CD14-positive monocyte (primary cell): ENCODE measurements around the gene PSME3. TPM values are rescaled to one million over a fixed set of nuclear protein-coding genes. Genes with fewer than 3 reads are reported as not detected.

Experiments
- DNase-seq, 3 donors: peaks; one replicate each; pipeline ENCODE4 v3.0.0-alpha.2; 2011 to 2022
- H2AFZ ChIP-seq: 2 replicates; pipeline ENCODE4 v1.6.0; 2012; ENCODE audit warnings: mild to moderate bottlenecking, low read depth, low read length, inconsistent platforms; ENCODE audit not compliant: insufficient read depth, poor library complexity, severe bottlenecking
- H3K27ac ChIP-seq, 2 donors: 1 replicate in 1 of 2; 2 replicates in 1 of 2; pipeline ENCODE4 v1.5.1; 2012 to 2013; ENCODE audit warnings: low read length in 2 of 2, control low read depth in 1 of 2, inconsistent platforms in 1 of 2, low read depth in 1 of 2, mild to moderate bottlenecking in 1 of 2
- H3K27me3 ChIP-seq, 2 donors: one replicate each; pipeline versions ENCODE4 v1.6.0 to v1.6.1; 2011 to 2013; ENCODE audit warnings: low read length in 2 of 2; ENCODE audit not compliant: control insufficient read depth in 2 of 2, insufficient read depth in 2 of 2
- H3K36me3 ChIP-seq, 2 donors: replicated peaks in 1 of 2; 1 replicate in 1 of 2; 2 replicates in 1 of 2; pipeline versions ENCODE4 v1.5.1 to v1.6.1; 2012 to 2013; ENCODE audit warnings: low read length in 2 of 2, control low read depth in 1 of 2, inconsistent platforms in 1 of 2, mild to moderate bottlenecking in 1 of 2; ENCODE audit not compliant: insufficient read depth in 2 of 2, control insufficient read depth in 1 of 2
- H3K4me1 ChIP-seq, 2 donors: 1 replicate in 1 of 2; 2 replicates in 1 of 2; pipeline versions ENCODE4 v1.5.1 to v1.6.1; 2012 to 2013; ENCODE audit warnings: low read length in 2 of 2, control low read depth in 1 of 2, inconsistent platforms in 1 of 2, mild to moderate bottlenecking in 1 of 2, moderate library complexity in 1 of 2; ENCODE audit not compliant: insufficient read depth in 2 of 2, control insufficient read depth in 1 of 2
- H3K4me2 ChIP-seq: replicated peaks from 2 replicates; pipeline ENCODE3; 2012; ENCODE audit warnings: low read length, moderate library complexity, mild to moderate bottlenecking; ENCODE audit not compliant: poor library complexity, severe bottlenecking; ENCODE audit errors: extremely low read depth
- H3K4me3 ChIP-seq, 3 experiments: fragments of 200-600 bp in 1 of 3; sonication (generic) in 1 of 3; replicated peaks in 1 of 3; 1 replicate in 2 of 3; 2 replicates in 1 of 3; pipeline ENCODE4 v1.5.1; 2011 to 2013; ENCODE audit warnings: low read length in 3 of 3, mild to moderate bottlenecking in 3 of 3, control low read depth in 2 of 3, low read depth in 2 of 3, inconsistent platforms in 1 of 3, moderate library complexity in 1 of 3
- H3K79me2 ChIP-seq: 2 replicates; pipeline ENCODE4 v1.6.0; 2012; ENCODE audit warnings: mild to moderate bottlenecking, control low read depth, inconsistent platforms, low read length, moderate library complexity; ENCODE audit not compliant: insufficient read depth
- H3K9ac ChIP-seq: 2 replicates; pipeline ENCODE4 v1.6.0; 2017; ENCODE audit warnings: low read length, mild to moderate bottlenecking; ENCODE audit not compliant: insufficient read depth, poor library complexity, severe bottlenecking
- H3K9me3 ChIP-seq, 2 donors: replicated peaks in 1 of 2; 1 replicate in 1 of 2; 2 replicates in 1 of 2; pipeline versions ENCODE4 v1.5.1 to v1.6.1; 2012 to 2013; ENCODE audit warnings: low read length in 2 of 2, control low read depth in 1 of 2; ENCODE audit not compliant: control insufficient read depth in 1 of 2, insufficient read depth in 1 of 2
- H4K20me1 ChIP-seq: 2 replicates; pipeline ENCODE4 v1.6.0; 2012; ENCODE audit warnings: mild to moderate bottlenecking, low read length, control low read depth, moderate library complexity; ENCODE audit not compliant: insufficient read depth
- H3K27ac Mint-ChIP-seq, 7 donors: one replicate each; pipeline ENCODE4 v1.8.0; 2020; ENCODE audit warnings: mild to moderate bottlenecking in 7 of 7, mixed read lengths in 7 of 7, moderate library complexity in 6 of 7, inconsistent platforms in 2 of 7
- H3K27me3 Mint-ChIP-seq, 3 donors: one replicate each; pipeline ENCODE4 v1.8.0; 2021 to 2022; ENCODE audit warnings: low read depth in 3 of 3, mild to moderate bottlenecking in 3 of 3, mixed read lengths in 3 of 3, moderate library complexity in 3 of 3, inconsistent platforms in 1 of 3
- H3K36me3 Mint-ChIP-seq, 2 donors: one replicate each; pipeline ENCODE4 v1.8.0; 2020; ENCODE audit warnings: mixed read lengths in 2 of 2, inconsistent platforms in 1 of 2, mild to moderate bottlenecking in 1 of 2
- H3K4me1 Mint-ChIP-seq: one replicate; pipeline ENCODE4 v1.8.0; 2020; ENCODE audit warnings: mild to moderate bottlenecking, mixed read lengths
- H3K4me3 Mint-ChIP-seq, 2 donors: one replicate each; pipeline ENCODE4 v1.8.0; 2020; ENCODE audit warnings: mild to moderate bottlenecking in 2 of 2, mixed read lengths in 2 of 2, moderate library complexity in 1 of 2
- H3K9me3 Mint-ChIP-seq, 7 donors: one replicate each; pipeline ENCODE4 v1.8.0; 2020 to 2022; ENCODE audit warnings: mixed read lengths in 7 of 7, mild to moderate bottlenecking in 6 of 7, moderate library complexity in 6 of 7, inconsistent platforms in 2 of 7
- CTCF ChIP-seq: fragments of 200-600 bp; IDR thresholded peaks from one replicate; pipeline ENCODE4 v1.8.0; 2022; ENCODE audit warnings: antibody characterized with exemption, mild to moderate bottlenecking
- WGBS: methylation state at CpG from one replicate; pipeline ENCODE4 v1.1.5; 2013; ENCODE audit warnings: missing lambda C conversion rate; ENCODE audit not compliant: insufficient coverage; 5-methylcytosine and 5-hydroxymethylcytosine counted together
- intact Hi-C, 2 donors: fragments of 100-400 bp; cut with micrococcal nuclease; formaldehyde crosslinking; loops; one replicate each; pipeline versions ENCODE4 v1.15.0 to v1.15.1; 2023
- polyA plus RNA-seq, 3 donors: library from polyadenylated mRNA; depleted of rRNA in 1 of 3; unstranded in 2 of 3; stranded (reverse) in 1 of 3; fragments of 300-500 nt in 2 of 3; fragments of >200 nt in 1 of 3; fragmentation: Illumina TruSeq in 2 of 3; gene quantifications; 1 replicate in 2 of 3; 2 replicates in 1 of 3; pipeline ENCODE4 v1.2.3, GENCODE V29; 2012 to 2021

Gene PSME3
- polyA plus RNA-seq, 3 donors: 61.9 to 137 (median 124) TPM

- Histone ChIP-seq H3K4me3 (no peak overlapping the region), H3K36me3 (peaks cover 80 to 95% of the 10 kb centered on the region in 2 donors), H3K27me3 (no peaks in the 10 kb centered on the region), H4K20me1 (peaks cover 13% of the 10 kb centered on the region), H3K4me2 (no peak overlapping the region), H3K9ac (no peak overlapping the region), H3K79me2 (peaks cover 21% of the 10 kb centered on the region), H2AFZ (no peak overlapping the region), H3K9me3 (no peaks in the 10 kb centered on the region), H3K27ac (no peak overlapping the region), H3K4me1 (peaks cover 0 to 4% of the 10 kb centered on the region in 2 donors)
- TF ChIP-seq CTCF: no peak
- Mint-ChIP-seq H3K4me3 (no peak overlapping the region), H3K4me1 (no peaks in the 10 kb centered on the region), H3K27me3 (peaks cover 0 to 2% (median 0%) of the 10 kb centered on the region in 3 donors), H3K36me3 (peaks cover 76 to 98% of the 10 kb centered on the region in 2 donors), H3K9me3 (no peaks in the 10 kb centered on the region), H3K27ac (peak overlapping the region in 2 of 7 donors; percentile 40 to 54)
- 60% methylated on average over 1 of the region's 1 CpG for WGBS
- DNase-seq: no peak
- intact Hi-C loops: no loop called here
Observed at GRCh38 chr17:42817866-42818265, 15.3 kb upstream of the PSME3 start.

GRCh38 chr17:42818379-42818778, 14.8 kb upstream of the PSME3 start:
- peaks cover 4 to 10% of the 10 kb centered on the region in 2 donors for H3K4me1 ChIP-seq
- peaks cover 80 to 90% of the 10 kb centered on the region in 2 donors for H3K36me3 ChIP-seq
- H3K4me2 ChIP-seq: no peak overlapping the region
- no peak for TF ChIP-seq CTCF
- no peaks in the 10 kb centered on the region for H3K27me3 ChIP-seq
- Mint-ChIP-seq H3K4me1 (peaks cover 4% of the 10 kb centered on the region), H3K36me3 (peaks cover 76 to 93% of the 10 kb centered on the region in 2 donors), H3K9me3 (no peaks in the 10 kb centered on the region), H3K4me3 (no peak overlapping the region), H3K27ac (peak overlapping the region in 2 of 7 donors; percentile 7 to 54), H3K27me3 (peaks cover 0 to 2% (median 0%) of the 10 kb centered on the region in 3 donors)
- peaks cover 13% of the 10 kb centered on the region for H4K20me1 ChIP-seq
- H3K79me2 ChIP-seq: peaks cover 26% of the 10 kb centered on the region
- DNase-seq: no peak
- intact Hi-C loops: no loop called here
- H3K9ac ChIP-seq: no peak overlapping the region
- H3K4me3 ChIP-seq: no peak overlapping the region
- no peaks in the 10 kb centered on the region for H3K9me3 ChIP-seq
- WGBS: 95% methylated on average over 3 of the region's 5 CpGs
- H3K27ac ChIP-seq: no peak overlapping the region
- no peak overlapping the region for H2AFZ ChIP-seq
